Smooth muscle cell of trachea (primary cell): ENCODE measurements around the gene NLRP5. TPM values are rescaled to one million over a fixed set of nuclear protein-coding genes. Genes with fewer than 3 reads are reported as not detected.

ENCODE experiments used
- total RNA-seq: library from RNA; depleted of rRNA; stranded (reverse); fragments of >200 nt; gene quantifications from 2 replicates; pipeline ENCODE4 v1.2.1, GENCODE V29; 2014

The NLRP5 gene
- not detected in 2 replicates for total RNA-seq

GRCh38 chr19:55986487-55986886 is at the start of gene NLRP5:
Gene NLRP5 (plus strand): TSS chr19:55986775.

GRCh38 chr19:55947532-55947931 is 39.0 kb upstream of the NLRP5 start, which contains the start of gene NLRP8:
Gene NLRP8 (plus strand): TSS chr19:55947832.

Other genes starting within 250 kb of the NLRP5 start
- gene NLRP9, start 248.4 kb upstream of the NLRP5 start, total RNA-seq, result not detected in 2 replicates
- gene RFPL4A, start 227.7 kb upstream of the NLRP5 start, total RNA-seq, result not detected in 2 replicates
- not detected in 2 replicates for gene RFPL4AL1, start 217.7 kb upstream of the NLRP5 start, total RNA-seq
- gene NLRP11, start 154.8 kb upstream of the NLRP5 start, total RNA-seq, result under 0.01 TPM in 1 of 2 replicates, not detected in the other
- not detected in 2 replicates for gene NLRP4, start 150.2 kb upstream of the NLRP5 start, total RNA-seq
- not detected in 2 replicates for gene NLRP13, start 54.4 kb upstream of the NLRP5 start, total RNA-seq
- not detected in 2 replicates for gene NLRP8, start 38.9 kb upstream of the NLRP5 start, total RNA-seq
- 24.6 and 49.1 TPM in 2 replicates for gene ZNF787, start 134.5 kb downstream of the NLRP5 start, total RNA-seq
- gene ZNF444, start 154.5 kb downstream of the NLRP5 start, total RNA-seq, result 21.7 and 27.6 TPM in 2 replicates
- not detected in 2 replicates for gene GALP, start 189.2 kb downstream of the NLRP5 start, total RNA-seq
- gene ZSCAN5B, start 211.0 kb downstream of the NLRP5 start, total RNA-seq, result 0.17 TPM in 1 of 2 replicates, not detected in the other
- not detected in 2 replicates for gene ZSCAN5C, start 215.5 kb downstream of the NLRP5 start, total RNA-seq